ENCODE results near the gene VPS37C. TPM values are rescaled to one million over a fixed set of nuclear protein-coding genes. Genes with fewer than 3 reads are reported as not detected.

Gene VPS37C
- total and polyA plus RNA-seq, 2 experiments from 2014 or later: 13.1 to 13.4 TPM

GRCh38 chr11:61119571-61119970 is 41.7 kb downstream of the VPS37C start:
- H3K4me2 ChIP-seq (ENCODE audit: unreplicated experiment): no peak overlapping the region
- 60 to 63% methylated on average over 3 of the region's 3 CpGs for WGBS, 2 experiments (ENCODE audit: low coverage in 1 of 2, low lambda C conversion rate in 2 of 2, missing lambda C conversion rate in 2 of 2)
- no peak overlapping the region for H3K9ac ChIP-seq
- no peak for DNase-seq
- no peak overlapping the region for H3K4me3 ChIP-seq
- H3K9me2 ChIP-seq (ENCODE audit: insufficient read depth): no peaks in the 10 kb centered on the region
- no peaks in the 10 kb centered on the region for H3F3A ChIP-seq (ENCODE audit: insufficient read depth)
- H3K9me3 ChIP-seq (ENCODE audit: low read depth): no peaks in the 10 kb centered on the region
- H3K27ac ChIP-seq: no peak overlapping the region
- no peaks in the 10 kb centered on the region for H3K4me1 ChIP-seq (ENCODE audit: insufficient read depth)
- TF ChIP-seq EZH2phosphoT487 (IDR thresholded peaks at IDR 0.05; ENCODE audit: insufficient read depth, low read depth) (no peak), EZH2 (IDR thresholded peaks at IDR 0.05; ENCODE audit: insufficient read depth, poor library complexity, severe bottlenecking) (no peak)
- H4K20me1 ChIP-seq (ENCODE audit: insufficient read depth): no peaks in the 10 kb centered on the region
- H3K27me3 ChIP-seq (replicated peaks; ENCODE audit: insufficient read depth): no peaks in the 10 kb centered on the region; the same call in 1 of the 2 replicates
- no peak overlapping the region for H2AFZ ChIP-seq
- in situ Hi-C loops (cut with MboI): no loop called here
- H3K36me3 ChIP-seq (ENCODE audit: low read depth): no peaks in the 10 kb centered on the region
- no peaks in the 10 kb centered on the region for H3K79me2 ChIP-seq (ENCODE audit: insufficient read depth)

GRCh38 chr11:61119055-61119454 is 42.2 kb downstream of the VPS37C start:
- Histone ChIP-seq H2AFZ (no peak overlapping the region), H3K4me2 (ENCODE audit: unreplicated experiment) (no peak overlapping the region), H3K27me3 (replicated peaks; ENCODE audit: insufficient read depth) (no peaks in the 10 kb centered on the region; the same call in 1 of the 2 replicates), H3K36me3 (ENCODE audit: low read depth) (no peaks in the 10 kb centered on the region), H3K27ac (no peak overlapping the region), H3K4me3 (no peak overlapping the region), H3K9ac (no peak overlapping the region), H3K4me1 (ENCODE audit: insufficient read depth) (no peaks in the 10 kb centered on the region), H3K9me2 (ENCODE audit: insufficient read depth) (no peaks in the 10 kb centered on the region), H3K9me3 (ENCODE audit: low read depth) (no peaks in the 10 kb centered on the region), H4K20me1 (ENCODE audit: insufficient read depth) (no peaks in the 10 kb centered on the region), H3F3A (ENCODE audit: insufficient read depth) (no peaks in the 10 kb centered on the region), H3K79me2 (ENCODE audit: insufficient read depth) (no peaks in the 10 kb centered on the region)
- DNase-seq: no peak
- WGBS, 2 experiments (ENCODE audit: low coverage in 1 of 2, low lambda C conversion rate in 2 of 2, missing lambda C conversion rate in 2 of 2): 36 to 42% methylated on average over 9 of the region's 9 CpGs
- in situ Hi-C loops (cut with MboI): no loop called here
- TF ChIP-seq EZH2 (IDR thresholded peaks at IDR 0.05; ENCODE audit: insufficient read depth, poor library complexity, severe bottlenecking) (no peak), EZH2phosphoT487 (IDR thresholded peaks at IDR 0.05; ENCODE audit: insufficient read depth, low read depth) (no peak)

- H3K27me3 ChIP-seq (replicated peaks; ENCODE audit: insufficient read depth): no peaks in the 10 kb centered on the region; the same call in 1 of the 2 replicates
- no peak overlapping the region for H3K4me2 ChIP-seq (ENCODE audit: unreplicated experiment)
- no peak overlapping the region for H3K9ac ChIP-seq
- no peaks in the 10 kb centered on the region for H3K36me3 ChIP-seq (ENCODE audit: low read depth)
- no peak for DNase-seq
- 37 to 48% methylated on average over 9 of the region's 9 CpGs for WGBS, 2 experiments (ENCODE audit: low coverage in 1 of 2, low lambda C conversion rate in 2 of 2, missing lambda C conversion rate in 2 of 2)
- H3K4me1 ChIP-seq (ENCODE audit: insufficient read depth): no peaks in the 10 kb centered on the region
- no peaks in the 10 kb centered on the region for H3K9me3 ChIP-seq (ENCODE audit: low read depth)
- H3K4me3 ChIP-seq: no peak overlapping the region
- no peaks in the 10 kb centered on the region for H3F3A ChIP-seq (ENCODE audit: insufficient read depth)
- no peak overlapping the region for H3K27ac ChIP-seq
- no peaks in the 10 kb centered on the region for H3K9me2 ChIP-seq (ENCODE audit: insufficient read depth)
- TF ChIP-seq EZH2 (IDR thresholded peaks at IDR 0.05; ENCODE audit: insufficient read depth, poor library complexity, severe bottlenecking) (no peak), EZH2phosphoT487 (IDR thresholded peaks at IDR 0.05; ENCODE audit: insufficient read depth, low read depth) (no peak)
- in situ Hi-C loops (cut with MboI): no loop called here
- no peaks in the 10 kb centered on the region for H3K79me2 ChIP-seq (ENCODE audit: insufficient read depth)
- H4K20me1 ChIP-seq (ENCODE audit: insufficient read depth): no peaks in the 10 kb centered on the region
- no peak overlapping the region for H2AFZ ChIP-seq
Measured at GRCh38 chr11:61118406-61118805, 42.8 kb downstream of the VPS37C start.

GRCh38 chr11:61118004-61118403 is 43.2 kb downstream of the VPS37C start:
- Histone ChIP-seq H2AFZ (no peak overlapping the region), H4K20me1 (ENCODE audit: insufficient read depth) (no peaks in the 10 kb centered on the region), H3K79me2 (ENCODE audit: insufficient read depth) (no peaks in the 10 kb centered on the region), H3K27me3 (replicated peaks; ENCODE audit: insufficient read depth) (no peaks in the 10 kb centered on the region; the same call in 1 of the 2 replicates), H3F3A (ENCODE audit: insufficient read depth) (no peaks in the 10 kb centered on the region), H3K9me3 (ENCODE audit: low read depth) (no peaks in the 10 kb centered on the region), H3K27ac (no peak overlapping the region), H3K36me3 (ENCODE audit: low read depth) (no peaks in the 10 kb centered on the region), H3K4me1 (ENCODE audit: insufficient read depth) (no peaks in the 10 kb centered on the region), H3K4me2 (ENCODE audit: unreplicated experiment) (no peak overlapping the region), H3K4me3 (no peak overlapping the region), H3K9ac (no peak overlapping the region), H3K9me2 (ENCODE audit: insufficient read depth) (no peaks in the 10 kb centered on the region)
- in situ Hi-C loops (cut with MboI): no loop called here
- TF ChIP-seq EZH2phosphoT487 (IDR thresholded peaks at IDR 0.05; ENCODE audit: insufficient read depth, low read depth) (no peak), EZH2 (IDR thresholded peaks at IDR 0.05; ENCODE audit: insufficient read depth, poor library complexity, severe bottlenecking) (no peak)
- no peak for DNase-seq
- 56 to 61% methylated on average over 7 to 9 of the region's 9 CpGs for WGBS, 2 experiments (ENCODE audit: low coverage in 1 of 2, low lambda C conversion rate in 2 of 2, missing lambda C conversion rate in 2 of 2)

GRCh38 chr11:61117168-61117520 is 44.1 kb downstream of the VPS37C start:
- no peaks in the 10 kb centered on the region for H3K9me3 ChIP-seq (ENCODE audit: low read depth)
- no peak overlapping the region for H3K4me2 ChIP-seq (ENCODE audit: unreplicated experiment)
- no peaks in the 10 kb centered on the region for H4K20me1 ChIP-seq (ENCODE audit: insufficient read depth)
- no peaks in the 10 kb centered on the region for H3K4me1 ChIP-seq (ENCODE audit: insufficient read depth)
- H3F3A ChIP-seq (ENCODE audit: insufficient read depth): no peaks in the 10 kb centered on the region
- in situ Hi-C loops (cut with MboI): no loop called here
- no peaks in the 10 kb centered on the region for H3K36me3 ChIP-seq (ENCODE audit: low read depth)
- no peaks in the 10 kb centered on the region for H3K79me2 ChIP-seq (ENCODE audit: insufficient read depth)
- 81 to 96% methylated on average over 2 of the region's 2 CpGs for WGBS, 2 experiments (ENCODE audit: low coverage in 1 of 2, low lambda C conversion rate in 2 of 2, missing lambda C conversion rate in 2 of 2)
- H3K9ac ChIP-seq: no peak overlapping the region
- H2AFZ ChIP-seq: no peak overlapping the region
- no peak overlapping the region for H3K4me3 ChIP-seq
- DNase-seq: no peak
- no peaks in the 10 kb centered on the region for H3K9me2 ChIP-seq (ENCODE audit: insufficient read depth)
- TF ChIP-seq EZH2phosphoT487 (IDR thresholded peaks at IDR 0.05; ENCODE audit: insufficient read depth, low read depth): no peak
- TF ChIP-seq EZH2 (IDR thresholded peaks at IDR 0.05; ENCODE audit: insufficient read depth, poor library complexity, severe bottlenecking): no peak
- no peaks in the 10 kb centered on the region; the same call in 1 of the 2 replicates for H3K27me3 ChIP-seq (replicated peaks; ENCODE audit: insufficient read depth)
- H3K27ac ChIP-seq: no peak overlapping the region
